Measurements from ENCODE around the gene CDKL2. TPM values are rescaled to one million over a fixed set of nuclear protein-coding genes. Genes with fewer than 3 reads are reported as not detected.

The CDKL2 gene
- total RNA-seq, 2 donors from 2014 or later = 1.6 to 4.6 TPM

DNA sequence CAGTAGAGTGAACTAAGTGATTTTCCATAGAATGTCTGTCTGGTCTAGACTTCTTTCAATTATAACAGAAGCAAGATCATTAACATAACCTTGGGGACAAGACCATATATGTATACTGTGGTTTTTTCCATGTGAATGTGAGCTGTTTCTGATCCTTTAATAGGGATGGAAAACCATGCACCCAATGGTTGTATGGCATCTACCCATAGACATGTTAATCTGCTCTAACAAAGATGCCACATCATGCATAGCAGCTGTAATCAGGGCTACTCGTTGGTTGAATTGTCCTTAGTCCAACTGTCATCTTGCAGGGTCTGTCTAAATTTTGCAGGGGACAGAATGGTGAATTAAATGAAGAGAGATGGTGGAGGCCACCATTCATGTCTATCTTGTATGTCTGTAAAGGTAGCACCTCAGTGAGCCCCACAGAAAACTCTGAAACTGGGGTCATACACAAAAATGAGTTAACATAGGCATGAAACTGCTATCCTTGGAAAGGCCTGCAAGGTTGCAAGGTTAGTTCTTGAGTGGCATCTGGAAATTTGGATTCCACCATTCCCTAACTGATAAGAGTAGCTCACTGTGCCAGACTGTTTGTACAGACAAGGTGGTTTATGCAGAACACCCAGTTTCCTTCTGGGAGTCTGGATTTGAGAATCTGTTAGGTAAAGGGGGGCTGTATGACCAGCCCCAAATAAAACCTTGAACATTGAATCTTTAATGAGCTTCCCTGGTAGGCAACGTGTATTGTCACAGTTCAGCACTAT, 99.6 kb downstream of the CDKL2 start:
- H3K9me3 ChIP-seq = no peaks in the 10 kb centered on the region
- peaks cover 4 to 5% of the 10 kb centered on the region in 2 donors for H3K36me3 ChIP-seq (replicated peaks in 1 of 2; ENCODE audit: insufficient read depth in 1 of 2, low read depth in 2 of 2)
- whole genome bisulfite sequencing, 2 donors = 87 to 100% methylated on average over 2 of the region's 2 CpGs
- no peak for TF ChIP-seq POLR2A (IDR thresholded peaks at IDR 0.05)
- TF ChIP-seq, protein P1, sequence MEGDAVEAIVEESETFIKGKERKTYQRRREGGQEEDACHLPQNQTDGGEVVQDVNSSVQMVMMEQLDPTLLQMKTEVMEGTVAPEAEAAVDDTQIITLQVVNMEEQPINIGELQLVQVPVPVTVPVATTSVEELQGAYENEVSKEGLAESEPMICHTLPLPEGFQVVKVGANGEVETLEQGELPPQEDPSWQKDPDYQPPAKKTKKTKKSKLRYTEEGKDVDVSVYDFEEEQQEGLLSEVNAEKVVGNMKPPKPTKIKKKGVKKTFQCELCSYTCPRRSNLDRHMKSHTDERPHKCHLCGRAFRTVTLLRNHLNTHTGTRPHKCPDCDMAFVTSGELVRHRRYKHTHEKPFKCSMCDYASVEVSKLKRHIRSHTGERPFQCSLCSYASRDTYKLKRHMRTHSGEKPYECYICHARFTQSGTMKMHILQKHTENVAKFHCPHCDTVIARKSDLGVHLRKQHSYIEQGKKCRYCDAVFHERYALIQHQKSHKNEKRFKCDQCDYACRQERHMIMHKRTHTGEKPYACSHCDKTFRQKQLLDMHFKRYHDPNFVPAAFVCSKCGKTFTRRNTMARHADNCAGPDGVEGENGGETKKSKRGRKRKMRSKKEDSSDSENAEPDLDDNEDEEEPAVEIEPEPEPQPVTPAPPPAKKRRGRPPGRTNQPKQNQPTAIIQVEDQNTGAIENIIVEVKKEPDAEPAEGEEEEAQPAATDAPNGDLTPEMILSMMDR (IDR thresholded peaks at IDR 0.05) = no peak
- ATAC-seq (no peak), DNase-seq (no peak)
- H3K4me1 ChIP-seq = no peaks in the 10 kb centered on the region
- H3K27ac ChIP-seq = no peak overlapping the region
- intact Hi-C loops (cut with DNase I) = no loop called here
- no peak overlapping the region for H3K4me3 ChIP-seq
- no peaks in the 10 kb centered on the region for H3K27me3 ChIP-seq

Small RNAs within 50 kb of the gene (small RNA-seq; reads per million reads assigned to genes)
- not detected for gene RF00019

Other genes starting within 250 kb of the CDKL2 start
- gene RCHY1, start 116.1 kb downstream of the CDKL2 start, total RNA-seq = 10 to 100 TPM; 20.0 to 22.4 TPM
- 10 to 100 TPM; 15.8 to 21.8 TPM for gene THAP6, start 116.1 kb downstream of the CDKL2 start, total RNA-seq
- not detected for gene ODAPH, start 74.5 kb downstream of the CDKL2 start, total RNA-seq
- 10 to 100 TPM; 29.7 to 65.6 TPM for gene G3BP2, start 42.9 kb upstream of the CDKL2 start, total RNA-seq
- 10 to 100 TPM; 57.6 to 89.7 TPM for gene USO1, start 94.0 kb upstream of the CDKL2 start, total RNA-seq

Measured in body of pancreas (tissue), 4 donors.